Measurements from ENCODE around the gene C2CD2L. TPM values are rescaled to one million over a fixed set of nuclear protein-coding genes. Genes with fewer than 3 reads are reported as not detected.

Gene C2CD2L
- total RNA-seq, 2 experiments from 2014 or later, result 14.2 to 17.7 TPM

- peak within 1 kb of the TSS; percentile 99 for H3K4me3 Mint-ChIP-seq
- intact Hi-C loops (cut with micrococcal nuclease), result no loop called here
- peak within 1 kb of the TSS; percentile 97 for H3K27ac Mint-ChIP-seq
- H3K36me3 Mint-ChIP-seq (ENCODE audit: low read depth), result peaks cover 4% of the 10 kb centered on the region
- CTCF ChIA-PET, result interaction anchor here (0.6 to 2.9 kb wide), 6 partner anchors 10 to 256 kb away, joined by 3 to 11 read pairs (median 4); partner anchors contain the start of genes C1QTNF5, DPAGT1 and VPS11
- no peaks in the 10 kb centered on the region for H3K9me3 Mint-ChIP-seq
- DNase-seq (peak; percentile 95), ATAC-seq (peak; percentile 93)
- POLR2A ChIA-PET, result interaction anchor here (0.6 to 4.6 kb wide), 16 partner anchors 9 to 215 kb away, joined by 3 to 74 read pairs (median 6); partner anchors contain the start of genes CENATAC, DPAGT1, RPS25 and TRAPPC4
- H3K27me3 Mint-ChIP-seq, result no peaks in the 10 kb centered on the region
- no peak for TF ChIP-seq CTCF (IDR thresholded peaks at IDR 0.05)
- H3K4me1 Mint-ChIP-seq (ENCODE audit: low read depth), result peaks cover 18% of the 10 kb centered on the region
These were observed 22.3 kb upstream of the C2CD2L start, which contains the start of gene HMBS for GRCh38 chr11:119084663-119085436. Gene HMBS (plus strand): TSS chr11:119084881. CDS start chr11:119085034, 153 bp downstream.

GRCh38 chr11:119085437-119085847, 21.7 kb upstream of the C2CD2L start:
- peak; percentile 75 for DNase-seq
- peak overlapping the region; percentile 99 for H3K4me3 Mint-ChIP-seq

GRCh38 chr11:119087123-119087522, 20.0 kb upstream of the C2CD2L start:
- TF ChIP-seq CTCF (IDR thresholded peaks at IDR 0.05), result no peak
- Mint-ChIP-seq H3K27me3 (no peaks in the 10 kb centered on the region), H3K4me1 (ENCODE audit: low read depth) (peaks cover 24% of the 10 kb centered on the region), H3K4me3 (no peak overlapping the region), H3K27ac (no peak overlapping the region), H3K9me3 (no peaks in the 10 kb centered on the region), H3K36me3 (ENCODE audit: low read depth) (peaks cover 14% of the 10 kb centered on the region)
- intact Hi-C loops (cut with micrococcal nuclease), result no loop called here
- POLR2A ChIA-PET, result interaction anchor here (2.1 to 4.6 kb wide), 2 partner anchors 7 to 31 kb away, joined by 9 to 74 read pairs; a partner anchor contains a TSS
- DNase-seq, result no peak
- ATAC-seq, result no peak
- CTCF ChIA-PET, result interaction anchor here (2.1 to 2.2 kb wide), 2 partner anchors 8 to 19 kb away, joined by 5 to 6 read pairs; partner anchors contain the start of gene VPS11

More at GRCh38 chr11:119085437-119085847, 21.7 kb upstream of the C2CD2L start:
- Mint-ChIP-seq H3K9me3 (no peaks in the 10 kb centered on the region), H3K27me3 (no peaks in the 10 kb centered on the region), H3K36me3 (ENCODE audit: low read depth) (peaks cover 9% of the 10 kb centered on the region), H3K4me1 (ENCODE audit: low read depth) (peaks cover 18% of the 10 kb centered on the region), H3K27ac (peak overlapping the region; percentile 97)
- CTCF ChIA-PET, result interaction anchor here (1.2 to 2.9 kb wide), 3 partner anchors 10 to 173 kb away, joined by 3 to 11 read pairs (median 6); partner anchors contain the start of gene VPS11
- ATAC-seq, result peak; percentile 38
- intact Hi-C loops (cut with micrococcal nuclease), result no loop called here
- no peak for TF ChIP-seq CTCF (IDR thresholded peaks at IDR 0.05)
- POLR2A ChIA-PET, result interaction anchor here (0.7 to 4.6 kb wide), 15 partner anchors 9 to 87 kb away, joined by 3 to 74 read pairs (median 4); partner anchors contain the start of genes CENATAC, DPAGT1, RPS25 and TRAPPC4

- Mint-ChIP-seq H3K4me3 (no peak overlapping the region), H3K27ac (no peak overlapping the region), H3K9me3 (no peaks in the 10 kb centered on the region), H3K4me1 (ENCODE audit: low read depth) (peaks cover 30% of the 10 kb centered on the region), H3K36me3 (ENCODE audit: low read depth) (peaks cover 21% of the 10 kb centered on the region), H3K27me3 (no peaks in the 10 kb centered on the region)
- DNase-seq (no peak), ATAC-seq (no peak)
- intact Hi-C loops (cut with micrococcal nuclease), result no loop called here
- ChIA-PET CTCF (interaction anchor here (1.2 to 2.2 kb wide), 2 partner anchors 20 to 109 kb away, joined by 3 to 5 read pairs; partner anchors contain the start of gene VPS11), POLR2A (no interaction called here)
- TF ChIP-seq CTCF (IDR thresholded peaks at IDR 0.05), result no peak
These were observed 19.4 kb upstream of the C2CD2L start for GRCh38 chr11:119087747-119088241.

All from activated CD8-positive, alpha-beta T cell treated with anti-CD3 and anti-CD28 coated beads for 36 hours (primary cell).